GM21381 (cell line): ENCODE measurements around the gene SRL.
"Not testable (repeated sequence)": the region's sequence is repeated elsewhere in the genome, so short reads cannot be mapped to it uniquely, and the experiment has no call there.

Experiments used
- ATAC-seq: cut with Tn5 transposase; IDR thresholded peaks from one replicate; pipeline ENCODE4 v1.9.1; 2021; ENCODE audit warnings: mild to moderate bottlenecking, moderate library complexity; ENCODE audit not compliant: unreplicated experiment

The SRL gene

DNA sequence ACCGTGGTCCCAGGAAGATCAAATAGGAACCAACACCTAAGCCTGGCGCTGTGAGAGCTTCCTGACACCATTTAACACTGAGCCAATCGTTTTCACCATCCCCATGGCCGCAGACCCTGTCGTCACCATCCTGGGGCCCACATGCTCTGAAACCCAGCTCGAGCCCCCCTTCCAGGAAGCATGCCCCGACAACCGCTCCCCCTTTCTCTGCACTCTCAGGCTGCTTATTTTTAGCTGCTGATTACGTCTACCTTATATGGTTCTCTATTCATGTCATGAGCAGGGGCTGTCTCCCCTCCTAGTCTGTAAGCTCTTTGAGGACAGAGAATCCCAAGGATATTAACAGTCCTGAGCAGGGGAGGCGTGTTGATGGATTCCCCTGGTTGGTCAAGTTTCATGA, 10.5 kb downstream of the SRL start:
- ATAC-seq: no peak

DNA sequence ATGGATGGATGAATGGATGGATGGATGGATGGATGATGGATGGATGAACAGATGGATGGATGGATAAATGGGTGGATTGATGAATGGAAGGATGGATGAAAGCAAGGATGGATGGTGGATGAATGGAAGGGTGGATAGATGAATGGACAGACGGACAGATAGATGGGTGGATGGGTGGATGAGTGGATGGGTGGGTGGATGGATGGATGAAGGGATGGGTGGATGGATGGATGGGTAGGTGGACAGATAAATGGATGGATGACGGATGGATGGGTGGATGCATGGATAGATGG, 14.9 kb downstream of the SRL start:
- ATAC-seq: no peak

GRCh38 chr16:4226251-4227039, 15.4 kb downstream of the SRL start:
- no peak for ATAC-seq

GRCh38 chr16:4225075-4225474, 16.8 kb downstream of the SRL start:
- ATAC-seq: no peak

GRCh38 chr16:4220358-4220757, 21.5 kb downstream of the SRL start:
- no peak for ATAC-seq

DNA sequence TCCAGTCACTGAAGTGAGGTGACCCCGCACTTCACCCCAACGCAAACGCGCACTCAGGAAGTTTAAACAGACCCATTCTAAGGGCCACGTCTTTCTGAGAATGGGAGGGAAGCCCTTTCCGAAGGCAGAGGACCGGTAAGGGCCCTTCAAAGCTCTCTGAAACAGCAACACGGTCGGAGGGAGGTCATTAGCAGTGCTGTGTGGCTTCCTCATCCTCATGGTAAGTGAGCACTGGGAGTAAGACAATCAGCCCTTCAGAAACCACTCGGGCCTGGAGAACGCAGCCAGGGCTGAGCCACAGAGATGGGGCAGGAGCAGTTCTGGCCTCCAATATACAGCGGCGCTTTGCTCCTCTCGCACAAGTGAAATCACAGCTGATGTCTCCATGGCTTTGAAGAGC, 23.7 kb downstream of the SRL start:
- ATAC-seq: no peak

DNA sequence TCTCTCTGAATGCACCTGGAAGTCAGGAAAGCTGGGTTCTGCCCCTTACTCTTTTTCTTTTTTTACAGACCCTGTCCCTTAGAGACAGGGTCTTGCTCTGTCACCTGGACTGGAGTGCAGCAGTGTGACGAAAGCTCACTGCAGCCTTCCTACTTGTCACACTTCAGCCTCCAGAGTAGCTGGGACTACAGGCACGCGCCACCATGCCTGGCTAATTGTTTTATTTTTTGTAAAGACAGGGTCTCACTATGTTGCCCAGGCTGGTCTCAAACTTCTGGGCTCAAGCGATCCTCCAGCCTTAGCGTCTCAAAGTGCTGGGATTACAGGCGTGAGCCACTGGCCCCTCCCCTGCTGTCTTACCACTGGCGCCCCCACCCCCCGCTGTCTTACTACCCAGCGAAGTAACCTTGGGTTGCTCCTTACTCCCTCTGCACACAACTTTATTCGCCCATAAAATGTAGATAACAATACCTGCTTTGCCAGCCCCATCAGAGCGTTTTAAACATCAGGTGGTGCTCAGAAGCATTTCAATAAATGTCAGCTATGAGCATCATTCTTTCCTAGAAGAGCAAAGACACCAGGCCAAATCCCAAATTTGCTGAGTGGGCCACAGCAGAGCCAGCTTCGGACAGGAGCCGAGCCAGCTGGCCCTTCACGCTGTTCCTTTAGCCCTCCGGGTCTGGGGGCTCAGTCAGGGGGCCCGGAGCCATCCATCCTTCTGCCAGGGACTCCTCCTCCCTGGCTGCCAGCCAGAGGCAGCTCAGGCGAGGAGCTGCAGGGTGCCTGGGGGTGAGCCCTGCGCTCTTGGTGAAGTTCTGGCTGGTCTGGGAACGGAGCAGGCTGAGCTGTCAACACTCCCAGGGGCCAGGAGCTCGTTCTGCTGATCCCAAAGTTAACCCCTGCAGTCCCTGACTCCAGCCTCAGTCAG, 24.4 kb downstream of the SRL start:
- no peak for ATAC-seq

GRCh38 chr16:4216596-4216995, 25.3 kb downstream of the SRL start:
- no peak for ATAC-seq

- no peak for ATAC-seq
Observed at GRCh38 chr16:4215106-4215505, 26.8 kb downstream of the SRL start.

- ATAC-seq: no peak
Observed at GRCh38 chr16:4214215-4214621, 27.7 kb downstream of the SRL start.

DNA sequence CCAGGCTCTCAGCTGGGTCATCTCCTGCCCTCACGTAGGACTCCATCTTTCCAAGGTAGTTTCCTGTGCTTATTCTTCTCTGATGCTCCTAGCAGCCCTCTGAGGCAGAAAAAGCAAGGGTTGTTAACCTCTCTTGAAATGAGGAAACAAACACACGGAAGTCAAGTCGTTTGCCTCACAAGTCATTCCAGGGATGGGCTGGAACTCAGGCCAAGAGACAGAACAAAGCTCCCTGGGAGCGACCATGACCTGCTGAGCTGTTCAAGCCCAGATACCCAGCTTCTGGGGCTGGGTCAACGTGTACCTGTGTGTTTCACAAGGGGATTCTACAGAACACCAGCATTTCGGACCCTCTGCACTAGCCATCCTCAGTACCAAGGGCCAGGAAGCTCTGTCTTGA, 28.1 kb downstream of the SRL start:
- ATAC-seq: no peak

DNA sequence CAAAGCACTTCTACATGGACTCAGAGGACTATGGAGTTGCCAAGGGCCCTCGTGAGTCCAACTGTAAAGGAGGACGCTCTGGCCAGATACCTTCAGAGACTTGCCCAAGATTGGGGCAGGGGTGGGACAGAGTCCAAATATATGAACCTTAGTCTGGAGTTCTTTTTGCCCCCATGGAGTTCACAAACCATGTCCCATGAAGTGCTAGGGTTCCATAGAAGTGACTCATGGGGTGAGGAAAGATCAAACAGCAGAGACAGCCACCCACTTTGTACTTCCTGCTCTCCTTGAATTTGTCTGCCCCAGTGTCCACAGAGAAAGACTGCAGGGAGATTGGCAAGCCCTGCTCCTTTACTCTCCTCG, 29.0 kb downstream of the SRL start:
- ATAC-seq: no peak

- no peak for ATAC-seq
Observed at GRCh38 chr16:4212211-4212933, 29.5 kb downstream of the SRL start.

- ATAC-seq: not testable (repeated sequence)
Observed at GRCh38 chr16:4211445-4212210, 30.3 kb downstream of the SRL start.

- no peak for ATAC-seq
Observed at GRCh38 chr16:4209666-4210065, 32.2 kb downstream of the SRL start.

GRCh38 chr16:4208341-4208751, 33.5 kb downstream of the SRL start:
- ATAC-seq: no peak

DNA sequence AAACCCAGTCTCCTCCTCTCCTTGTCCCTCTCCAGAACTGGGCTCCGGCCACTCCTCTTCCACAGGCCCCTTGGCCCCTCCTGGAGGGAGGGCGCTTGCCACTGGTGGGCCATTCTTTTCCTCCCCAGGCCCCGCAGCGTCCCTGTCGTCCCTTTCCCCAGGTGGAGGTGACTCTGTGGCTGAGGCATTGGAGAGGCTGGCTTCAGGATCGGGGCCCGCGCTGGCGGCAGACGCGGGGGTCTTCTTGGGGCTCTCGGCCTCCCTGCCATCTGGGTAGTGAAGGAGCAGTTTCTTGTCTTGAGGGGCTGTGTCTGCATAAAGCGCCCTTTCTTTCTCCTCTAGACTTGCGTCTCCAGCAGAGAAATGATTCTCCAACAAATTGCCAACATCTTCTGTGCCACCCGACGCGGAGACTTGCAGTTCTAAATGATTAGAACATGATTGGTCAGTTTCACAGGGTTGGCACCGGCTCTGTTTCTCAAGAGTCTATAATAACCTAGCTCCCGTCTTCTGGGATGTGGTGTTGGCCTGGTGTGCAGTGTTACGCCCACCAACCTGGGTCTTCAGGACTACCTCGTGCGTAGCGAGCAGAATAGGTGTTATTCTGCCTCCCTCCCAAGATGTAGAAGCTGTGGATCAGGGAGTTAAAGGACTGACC, 34.1 kb downstream of the SRL start:
- ATAC-seq: no peak

DNA sequence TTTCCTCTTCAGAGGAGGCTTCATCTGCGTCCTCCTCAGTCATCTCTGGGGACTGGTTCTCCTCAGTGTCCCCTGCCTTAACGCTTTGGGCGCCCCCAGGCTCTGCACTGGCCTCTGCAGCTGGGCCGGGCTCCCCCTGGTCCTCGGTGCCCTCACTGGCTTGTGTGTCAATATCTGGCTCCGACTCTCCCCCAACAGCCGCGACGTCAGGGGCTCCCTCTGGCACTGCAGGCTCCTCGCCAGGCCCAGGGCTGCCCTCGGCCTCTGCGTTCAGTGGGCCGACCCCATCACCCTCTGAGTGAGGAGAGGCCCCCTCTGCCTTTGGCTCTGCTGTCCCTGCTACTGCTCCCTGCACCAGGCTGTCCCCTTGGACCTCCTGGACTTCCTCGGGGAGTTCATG, 34.7 kb downstream of the SRL start:
- no peak for ATAC-seq

DNA sequence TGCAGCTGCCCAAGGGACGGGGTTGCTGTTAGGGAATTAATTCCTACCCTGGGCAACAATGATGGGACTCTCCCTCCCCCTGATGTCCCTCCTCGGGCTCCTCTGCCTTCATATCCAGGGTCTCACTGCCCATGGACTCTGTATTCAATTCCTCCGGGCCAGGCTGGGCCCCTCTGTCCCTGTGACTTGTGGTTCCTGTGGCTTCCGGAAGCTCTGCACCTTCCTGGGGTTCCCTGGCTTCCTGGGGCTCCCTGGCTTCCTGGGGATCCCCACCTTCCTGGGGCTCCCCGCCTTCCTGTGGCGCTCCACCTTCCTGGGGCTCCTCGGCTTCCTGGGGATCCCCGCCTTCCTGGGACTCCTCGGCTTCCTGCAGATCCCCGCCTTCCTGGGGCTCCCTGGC, 35.2 kb downstream of the SRL start:
- ATAC-seq: no peak

DNA sequence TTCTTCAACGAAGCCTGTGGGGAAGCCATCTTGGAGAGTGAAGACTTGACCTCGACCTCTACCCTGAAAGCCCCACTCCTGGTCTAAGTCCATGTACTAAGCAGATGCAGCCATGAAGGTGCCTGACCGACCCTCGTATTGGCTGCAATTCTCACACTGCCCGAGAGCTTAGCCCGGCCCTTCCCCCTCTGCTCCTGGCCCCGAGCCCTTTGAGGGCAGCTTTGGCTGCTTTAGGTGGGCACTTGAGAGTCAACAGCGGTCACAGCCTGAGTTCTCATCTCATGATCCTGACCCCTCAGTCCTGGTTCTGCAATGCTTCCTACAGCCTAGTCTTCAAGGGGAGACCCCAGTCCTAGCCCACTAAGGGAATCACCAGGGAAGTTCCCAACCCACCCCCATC, 35.9 kb downstream of the SRL start:
- no peak for ATAC-seq
